Measurements from ENCODE around the gene PRRC2C.

PRRC2C gene

GRCh38 chr1:171480035-171480434 is 5.3 kb upstream of the PRRC2C start:
- Mint-ChIP-seq H3K9me3 (no peaks in the 10 kb centered on the region), H3K4me1 (ENCODE audit: low read depth) (peaks cover 7% of the 10 kb centered on the region), H3K27me3 (ENCODE audit: low read depth) (peaks cover 15% of the 10 kb centered on the region), H3K27ac (no peak overlapping the region), H3K4me3 (no peak overlapping the region), H3K36me3 (ENCODE audit: low read depth) (no peaks in the 10 kb centered on the region)
- no peak for DNase-seq (ENCODE audit: low spot score)

GRCh38 chr1:171484760-171485374 is 463 bp upstream of the PRRC2C start:
- H3K4me1 Mint-ChIP-seq (ENCODE audit: low read depth) = peaks cover 37% of the 10 kb centered on the region
- no peak for DNase-seq (ENCODE audit: low spot score)
- peaks cover 16% of the 10 kb centered on the region for H3K36me3 Mint-ChIP-seq (ENCODE audit: low read depth)
- peak overlapping the region; percentile 94 for H3K4me3 Mint-ChIP-seq
- peaks cover 3% of the 10 kb centered on the region for H3K27me3 Mint-ChIP-seq (ENCODE audit: low read depth)
- H3K9me3 Mint-ChIP-seq = no peaks in the 10 kb centered on the region
- peak overlapping the region; percentile 93 for H3K27ac Mint-ChIP-seq

- no peaks in the 10 kb centered on the region for H3K27me3 Mint-ChIP-seq (ENCODE audit: low read depth)
- DNase-seq (ENCODE audit: low spot score) = peak; percentile 64
- H3K27ac Mint-ChIP-seq = peak overlapping the region; percentile 93
- peaks cover 41% of the 10 kb centered on the region for H3K4me1 Mint-ChIP-seq (ENCODE audit: low read depth)
- peak overlapping the region; percentile 94 for H3K4me3 Mint-ChIP-seq
- H3K9me3 Mint-ChIP-seq = no peaks in the 10 kb centered on the region
- H3K36me3 Mint-ChIP-seq (ENCODE audit: low read depth) = peaks cover 21% of the 10 kb centered on the region
Measured at GRCh38 chr1:171486048-171486519, 754 bp downstream of the PRRC2C start.

- peaks cover 23% of the 10 kb centered on the region for H3K36me3 Mint-ChIP-seq (ENCODE audit: low read depth)
- no peaks in the 10 kb centered on the region for H3K9me3 Mint-ChIP-seq
- H3K4me1 Mint-ChIP-seq (ENCODE audit: low read depth) = peaks cover 43% of the 10 kb centered on the region
Measured at GRCh38 chr1:171487038-171487437, 1.7 kb downstream of the PRRC2C start.

GRCh38 chr1:171488190-171488929 is 3.0 kb downstream of the PRRC2C start:
- peak overlapping the region; percentile 32 for H3K27ac Mint-ChIP-seq
- peaks cover 51% of the 10 kb centered on the region for H3K4me1 Mint-ChIP-seq (ENCODE audit: low read depth)
- peaks cover 27% of the 10 kb centered on the region for H3K36me3 Mint-ChIP-seq (ENCODE audit: low read depth)
- H3K9me3 Mint-ChIP-seq = no peaks in the 10 kb centered on the region
- DNase-seq (ENCODE audit: low spot score) = no peak
- peak overlapping the region; percentile 94 for H3K4me3 Mint-ChIP-seq
- no peaks in the 10 kb centered on the region for H3K27me3 Mint-ChIP-seq (ENCODE audit: low read depth)

More at GRCh38 chr1:171487038-171487437, 1.7 kb downstream of the PRRC2C start:
- no peak for DNase-seq (ENCODE audit: low spot score)
- H3K27me3 Mint-ChIP-seq (ENCODE audit: low read depth) = no peaks in the 10 kb centered on the region
- peak overlapping the region; percentile 56 for H3K27ac Mint-ChIP-seq
- peak overlapping the region; percentile 94 for H3K4me3 Mint-ChIP-seq

GRCh38 chr1:171494076-171494475 is 8.7 kb downstream of the PRRC2C start:
- Mint-ChIP-seq H3K9me3 (no peaks in the 10 kb centered on the region), H3K36me3 (ENCODE audit: low read depth) (peaks cover 34% of the 10 kb centered on the region), H3K4me1 (ENCODE audit: low read depth) (peaks cover 44% of the 10 kb centered on the region), H3K4me3 (no peak overlapping the region), H3K27ac (no peak overlapping the region), H3K27me3 (ENCODE audit: low read depth) (no peaks in the 10 kb centered on the region)
- no peak for DNase-seq (ENCODE audit: low spot score)

- Mint-ChIP-seq H3K9me3 (no peaks in the 10 kb centered on the region), H3K27ac (no peak overlapping the region), H3K36me3 (ENCODE audit: low read depth) (peaks cover 34% of the 10 kb centered on the region)
Measured at GRCh38 chr1:171495444-171495843, 10.1 kb downstream of the PRRC2C start.

GRCh38 chr1:171500304-171500703 is 15.0 kb downstream of the PRRC2C start:
- Mint-ChIP-seq H3K4me3 (no peak overlapping the region), H3K4me1 (ENCODE audit: low read depth) (peaks cover 34% of the 10 kb centered on the region), H3K27me3 (ENCODE audit: low read depth) (no peaks in the 10 kb centered on the region), H3K27ac (no peak overlapping the region), H3K36me3 (ENCODE audit: low read depth) (peaks cover 46% of the 10 kb centered on the region), H3K9me3 (no peaks in the 10 kb centered on the region)
- no peak for DNase-seq (ENCODE audit: low spot score)

More at GRCh38 chr1:171495444-171495843, 10.1 kb downstream of the PRRC2C start:
- H3K27me3 Mint-ChIP-seq (ENCODE audit: low read depth) = no peaks in the 10 kb centered on the region
- H3K4me1 Mint-ChIP-seq (ENCODE audit: low read depth) = peaks cover 40% of the 10 kb centered on the region
- no peak for DNase-seq (ENCODE audit: low spot score)
- no peak overlapping the region for H3K4me3 Mint-ChIP-seq

GRCh38 chr1:171500803-171501202 is 15.5 kb downstream of the PRRC2C start:
- no peaks in the 10 kb centered on the region for H3K27me3 Mint-ChIP-seq (ENCODE audit: low read depth)
- peaks cover 31% of the 10 kb centered on the region for H3K4me1 Mint-ChIP-seq (ENCODE audit: low read depth)
- peaks cover 45% of the 10 kb centered on the region for H3K36me3 Mint-ChIP-seq (ENCODE audit: low read depth)
- no peaks in the 10 kb centered on the region for H3K9me3 Mint-ChIP-seq
- no peak overlapping the region for H3K27ac Mint-ChIP-seq
- H3K4me3 Mint-ChIP-seq = no peak overlapping the region
- DNase-seq (ENCODE audit: low spot score) = no peak

GRCh38 chr1:171501305-171502024 is 16.1 kb downstream of the PRRC2C start:
- DNase-seq (ENCODE audit: low spot score) = no peak
- Mint-ChIP-seq H3K4me3 (no peak overlapping the region), H3K36me3 (ENCODE audit: low read depth) (peaks cover 47% of the 10 kb centered on the region)

GRCh38 chr1:171506525-171507304 is 21.4 kb downstream of the PRRC2C start:
- no peaks in the 10 kb centered on the region for H3K9me3 Mint-ChIP-seq
- H3K27me3 Mint-ChIP-seq (ENCODE audit: low read depth) = no peaks in the 10 kb centered on the region
- H3K36me3 Mint-ChIP-seq (ENCODE audit: low read depth) = peaks cover 21% of the 10 kb centered on the region
- H3K27ac Mint-ChIP-seq = peak overlapping the region; percentile 7
- H3K4me1 Mint-ChIP-seq (ENCODE audit: low read depth) = peaks cover 53% of the 10 kb centered on the region
- H3K4me3 Mint-ChIP-seq = no peak overlapping the region
- no peak for DNase-seq (ENCODE audit: low spot score)

More at GRCh38 chr1:171501305-171502024, 16.1 kb downstream of the PRRC2C start:
- Mint-ChIP-seq H3K4me1 (ENCODE audit: low read depth) (peaks cover 35% of the 10 kb centered on the region), H3K9me3 (no peaks in the 10 kb centered on the region), H3K27me3 (ENCODE audit: low read depth) (no peaks in the 10 kb centered on the region), H3K27ac (no peak overlapping the region)

- peaks cover 22% of the 10 kb centered on the region for H3K36me3 Mint-ChIP-seq (ENCODE audit: low read depth)
- no peak overlapping the region for H3K27ac Mint-ChIP-seq
- no peaks in the 10 kb centered on the region for H3K27me3 Mint-ChIP-seq (ENCODE audit: low read depth)
- no peak for DNase-seq (ENCODE audit: low spot score)
- H3K4me3 Mint-ChIP-seq = no peak overlapping the region
- no peaks in the 10 kb centered on the region for H3K9me3 Mint-ChIP-seq
- peaks cover 55% of the 10 kb centered on the region for H3K4me1 Mint-ChIP-seq (ENCODE audit: low read depth)
Measured at GRCh38 chr1:171507435-171507834, 22.1 kb downstream of the PRRC2C start.

- H3K27ac Mint-ChIP-seq = no peak overlapping the region
- no peak for DNase-seq (ENCODE audit: low spot score)
- peaks cover 21% of the 10 kb centered on the region for H3K36me3 Mint-ChIP-seq (ENCODE audit: low read depth)
- no peaks in the 10 kb centered on the region for H3K9me3 Mint-ChIP-seq
- no peaks in the 10 kb centered on the region for H3K27me3 Mint-ChIP-seq (ENCODE audit: low read depth)
- H3K4me1 Mint-ChIP-seq (ENCODE audit: low read depth) = peaks cover 54% of the 10 kb centered on the region
- no peak overlapping the region for H3K4me3 Mint-ChIP-seq
Measured at GRCh38 chr1:171509191-171509590, 23.9 kb downstream of the PRRC2C start.

All from T-helper 2 cell treated with Interferon-gamma antibody and Interleukin-4, amounts not matched to agents 5 μg/mL and 100 μg/mL, for 36 hours (primary cell).